ENCODE measurements around the gene PTGIS.

The PTGIS gene

GRCh38 chr20:49485563-49485962 lies 82.4 kb downstream of the PTGIS start:
- no peak for DNase-seq

- DNase-seq = peak; percentile 77
Observed at GRCh38 chr20:49484180-49485140, 83.5 kb downstream of the PTGIS start.

GRCh38 chr20:49483696-49484123 lies 84.2 kb downstream of the PTGIS start:
- no peak for DNase-seq

- no peak for DNase-seq
Observed at GRCh38 chr20:49483018-49483695, 84.8 kb downstream of the PTGIS start.

GRCh38 chr20:49482621-49483017 lies 85.3 kb downstream of the PTGIS start, which contains the start of gene KCNB1:
TSS of gene KCNB1 (minus strand) at chr20:49482668. CDS start at chr20:49482480, 188 bp downstream.
- no peak for DNase-seq

- no peak for DNase-seq
Observed at GRCh38 chr20:49482173-49482572, 85.8 kb downstream of the PTGIS start.

- no peak for DNase-seq
Observed at GRCh38 chr20:49481116-49481515, 86.8 kb downstream of the PTGIS start.

GRCh38 chr20:49480236-49480635 lies 87.7 kb downstream of the PTGIS start:
- no peak for DNase-seq

GRCh38 chr20:49479785-49480184 lies 88.2 kb downstream of the PTGIS start:
- no peak for DNase-seq

GRCh38 chr20:49478754-49479689 lies 88.9 kb downstream of the PTGIS start:
- no peak for DNase-seq

- DNase-seq = no peak
Observed at GRCh38 chr20:49478266-49478665, 89.7 kb downstream of the PTGIS start.

GRCh38 chr20:49477200-49477599 lies 90.7 kb downstream of the PTGIS start:
- no peak for DNase-seq

- DNase-seq = no peak
Observed at GRCh38 chr20:49476016-49476355, 92.0 kb downstream of the PTGIS start.

GRCh38 chr20:49475292-49476015 lies 92.5 kb downstream of the PTGIS start:
- DNase-seq = no peak

GRCh38 chr20:49471397-49471796 lies 96.5 kb downstream of the PTGIS start:
- no peak for DNase-seq

GRCh38 chr20:49470922-49471321 lies 97.0 kb downstream of the PTGIS start:
- no peak for DNase-seq

GRCh38 chr20:49469060-49469459 lies 98.9 kb downstream of the PTGIS start:
- DNase-seq = no peak

- no peak for DNase-seq
Observed at GRCh38 chr20:49468412-49468811, 99.5 kb downstream of the PTGIS start.

- no peak for DNase-seq
Observed at GRCh38 chr20:49466114-49466912, 101.6 kb downstream of the PTGIS start.

- DNase-seq = no peak
Observed at GRCh38 chr20:49464556-49464955, 103.4 kb downstream of the PTGIS start.

GRCh38 chr20:49462626-49463025 lies 105.3 kb downstream of the PTGIS start:
- DNase-seq = no peak

Measured in HCEC 1CT (cell line).